Astrocyte of the spinal cord (primary cell): ENCODE results near the gene TIMM44.

Source experiments
- DNase-seq: peaks from one replicate; pipeline ENCODE4 v3.0.0; 2011; ENCODE audit warnings: low read depth, low spot score
- H3K4me3 ChIP-seq: 2 replicates; pipeline ENCODE4 v1.5.1; 2011; ENCODE audit warnings: low read depth, mild to moderate bottlenecking, low read length, moderate library complexity
- CTCF ChIP-seq: IDR thresholded peaks from 2 replicates; pipeline ENCODE4 v1.5.1; 2012; ENCODE audit warnings: low read depth, mild to moderate bottlenecking, low read length, inconsistent platforms
- in situ Hi-C: cut with HindIII; loops from 2 replicates; pipeline ENCODE4 v1.10.0; 2017; ENCODE audit warnings: low sequenced_read_pairs

The TIMM44 gene

DNA sequence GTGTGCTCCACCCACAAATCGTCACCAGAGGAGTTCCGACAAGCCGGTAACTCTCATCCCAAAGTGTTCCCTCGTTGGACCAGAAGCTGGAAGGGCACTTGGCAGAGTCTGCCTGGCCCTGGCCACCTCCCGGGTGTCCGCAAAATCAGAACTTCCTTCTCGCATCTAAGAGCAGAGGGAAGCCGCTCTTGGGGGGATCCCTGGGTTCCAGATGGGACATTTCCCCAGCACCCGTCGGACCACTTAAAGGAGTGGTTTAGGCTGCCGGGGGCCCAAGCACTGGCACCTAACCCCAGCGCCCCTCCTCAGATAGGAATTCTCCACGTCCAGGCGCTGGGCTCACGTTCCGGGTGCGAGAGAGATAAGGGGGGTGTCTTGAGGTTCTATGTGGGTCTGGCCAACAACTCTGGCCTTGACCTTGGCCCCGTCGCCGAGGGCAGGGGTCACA is 40.6 kb downstream of the TIMM44 start:
- no peak for DNase-seq
- peak overlapping the region; percentile 57 for H3K4me3 ChIP-seq
- no peak for TF ChIP-seq CTCF
- in situ Hi-C loops, result no loop called here

DNA sequence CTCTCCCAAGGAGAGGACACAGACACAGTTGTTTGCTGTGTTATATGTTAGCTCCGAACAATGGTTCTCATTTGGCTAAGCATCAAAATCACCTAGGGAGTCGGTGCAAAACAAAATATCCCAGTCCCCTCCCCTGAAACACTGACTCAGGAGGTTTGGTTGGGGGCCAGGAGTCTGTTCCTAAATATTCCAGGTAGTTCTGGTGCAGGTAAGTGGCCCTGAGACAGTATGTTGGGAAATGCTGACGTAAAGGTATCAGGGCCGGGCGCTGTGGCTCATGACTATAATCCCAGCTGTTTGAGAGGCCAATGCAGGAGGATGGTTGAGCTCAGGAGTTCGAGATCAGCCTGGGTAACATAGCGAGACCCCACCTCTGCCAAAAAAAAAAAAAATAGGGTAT is 42.1 kb downstream of the TIMM44 start:
- in situ Hi-C loops, result no loop called here
- no peak for TF ChIP-seq CTCF
- DNase-seq, result no peak
- no peak overlapping the region for H3K4me3 ChIP-seq

GRCh38 chr19:7900931-7901330 is 42.5 kb downstream of the TIMM44 start:
- H3K4me3 ChIP-seq, result no peak overlapping the region
- in situ Hi-C loops, result no loop called here
- DNase-seq, result no peak
- no peak for TF ChIP-seq CTCF

- H3K4me3 ChIP-seq, result no peak overlapping the region
- no peak for DNase-seq
- in situ Hi-C loops, result no loop called here
- TF ChIP-seq CTCF, result no peak
Measured at GRCh38 chr19:7900401-7900870, 43.0 kb downstream of the TIMM44 start.

- TF ChIP-seq CTCF, result no peak
- H3K4me3 ChIP-seq, result no peak overlapping the region
- in situ Hi-C loops, result no loop called here
- DNase-seq, result no peak
Measured at GRCh38 chr19:7899751-7900378, 43.6 kb downstream of the TIMM44 start.

DNA sequence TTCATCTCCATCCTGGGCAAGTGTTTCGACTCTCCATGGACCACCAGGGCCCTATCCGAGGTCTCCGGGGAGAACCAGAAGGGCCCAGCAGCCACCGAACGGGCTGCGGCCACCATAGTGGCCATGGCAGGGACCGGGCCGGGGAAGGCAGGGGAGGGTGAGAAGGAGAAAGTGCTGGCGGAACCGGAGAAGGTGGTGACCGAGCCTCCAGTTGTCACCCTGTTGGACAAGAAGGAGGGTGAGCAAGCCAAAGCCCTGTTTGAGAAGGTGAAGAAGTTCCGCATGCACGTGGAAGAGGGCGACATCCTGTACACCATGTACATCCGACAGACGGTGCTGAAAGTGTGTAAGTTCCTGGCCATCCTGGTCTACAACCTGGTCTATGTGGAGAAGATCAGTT is 44.5 kb downstream of the TIMM44 start:
- H3K4me3 ChIP-seq, result no peak overlapping the region
- in situ Hi-C loops, result no loop called here
- TF ChIP-seq CTCF, result no peak
- DNase-seq, result no peak

GRCh38 chr19:7897292-7897691 is 46.2 kb downstream of the TIMM44 start:
- no peak for TF ChIP-seq CTCF
- in situ Hi-C loops, result no loop called here
- no peak for DNase-seq
- no peak overlapping the region for H3K4me3 ChIP-seq
